ENCODE data around the gene NELFE. TPM values are rescaled to one million over a fixed set of nuclear protein-coding genes. Genes with fewer than 3 reads are reported as not detected.

Gene NELFE
- total and polyA plus RNA-seq, 4 donors: 11.1 to 21.8 (median 13.0) TPM

DNA sequence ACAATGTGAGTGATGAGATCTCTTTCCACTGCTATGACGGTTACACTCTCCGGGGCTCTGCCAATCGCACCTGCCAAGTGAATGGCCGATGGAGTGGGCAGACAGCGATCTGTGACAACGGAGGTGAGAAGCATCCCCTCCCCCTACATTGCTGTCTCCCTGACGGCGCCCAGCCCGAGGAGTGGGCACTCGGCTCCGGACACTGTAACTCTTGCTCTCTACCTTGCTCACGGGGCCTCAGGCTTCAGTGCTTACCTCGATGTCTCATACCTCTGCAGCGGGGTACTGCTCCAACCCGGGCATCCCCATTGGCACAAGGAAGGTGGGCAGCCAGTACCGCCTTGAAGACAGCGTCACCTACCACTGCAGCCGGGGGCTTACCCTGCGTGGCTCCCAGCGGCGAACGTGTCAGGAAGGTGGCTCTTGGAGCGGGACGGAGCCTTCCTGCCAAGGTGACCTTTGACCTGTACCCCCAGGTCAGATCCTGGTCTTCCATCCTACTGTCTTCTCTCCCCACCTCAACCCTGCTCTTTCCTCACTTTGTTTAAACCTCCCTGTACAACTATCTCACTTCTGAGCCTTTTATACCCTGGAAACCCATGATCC lies 11.6 kb downstream of the NELFE start:
- no peak for DNase-seq (ENCODE audit: low spot score)
- H3K9ac ChIP-seq (ENCODE audit: low read depth in 1 of 2, low read length in 2 of 2): peak overlapping the region; percentile 80 to 96
- H3K27me3 ChIP-seq (ENCODE audit: control insufficient read depth in 4 of 4, insufficient read depth in 4 of 4, low read length in 3 of 4): no peaks in the 10 kb centered on the region
- no peaks in the 10 kb centered on the region for H3K9me3 ChIP-seq (ENCODE audit: control insufficient read depth in 4 of 4, low read length in 3 of 4)
- H3K27ac ChIP-seq (ENCODE audit: low read depth in 1 of 2, low read length in 2 of 2): peak overlapping the region; percentile 71 to 93
- H3K4me3 ChIP-seq (ENCODE audit: low read depth in 1 of 3, low read length in 3 of 3): peak overlapping the region; percentile 64 to 97 (median 81)
- H3K36me3 ChIP-seq (ENCODE audit: control insufficient read depth in 4 of 4, insufficient read depth in 3 of 4, low read depth in 1 of 4, low read length in 3 of 4): peaks cover 2 to 58% (median 45%) of the 10 kb centered on the region in 4 donors
- H3K4me1 ChIP-seq (ENCODE audit: control insufficient read depth in 4 of 4, insufficient read depth in 4 of 4, low read length in 3 of 4): peaks cover 7 to 59% (median 34%) of the 10 kb centered on the region in 4 donors
- peak; percentile 60 for TF ChIP-seq NR2F2 (IDR thresholded peaks at IDR 0.05)
- no peak for TF ChIP-seq GABPA (IDR thresholded peaks at IDR 0.05 in 1 of 2, conservative IDR thresholded peaks at IDR 0.05 in 1 of 2)
- TF ChIP-seq RXRA (IDR thresholded peaks at IDR 0.05): peak in 1 of 2 donors; percentile 29
- WGBS: 41% methylated on average over 24 of the region's 24 CpGs

DNA sequence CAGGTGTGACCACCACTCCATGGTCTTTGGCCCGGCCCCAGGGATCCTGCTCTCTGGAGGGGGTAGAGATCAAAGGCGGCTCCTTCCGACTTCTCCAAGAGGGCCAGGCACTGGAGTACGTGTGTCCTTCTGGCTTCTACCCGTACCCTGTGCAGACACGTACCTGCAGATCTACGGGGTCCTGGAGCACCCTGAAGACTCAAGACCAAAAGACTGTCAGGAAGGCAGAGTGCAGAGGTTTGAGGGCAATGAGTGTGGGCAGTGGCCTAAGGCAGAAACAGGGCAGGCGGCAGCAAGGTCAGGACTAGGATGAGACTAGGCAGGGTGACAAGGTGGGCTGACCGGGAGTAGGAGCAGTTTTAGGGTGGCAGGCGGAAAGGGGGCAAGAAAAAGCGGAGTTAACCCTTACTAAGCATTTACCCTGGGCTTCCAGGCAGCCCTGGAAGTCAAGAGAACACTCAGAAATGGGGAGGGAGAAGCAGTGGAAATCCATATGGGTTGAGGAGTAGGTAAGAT lies 12.3 kb downstream of the NELFE start:
- Histone ChIP-seq H3K27ac (ENCODE audit: low read depth in 1 of 2, low read length in 2 of 2) (peak overlapping the region; percentile 71 to 93), H3K4me1 (ENCODE audit: control insufficient read depth in 4 of 4, insufficient read depth in 4 of 4, low read length in 3 of 4) (peaks cover 7 to 59% (median 34%) of the 10 kb centered on the region in 4 donors), H3K4me3 (ENCODE audit: low read depth in 1 of 3, low read length in 3 of 3) (peak overlapping the region; percentile 64 to 97 (median 81)), H3K36me3 (ENCODE audit: control insufficient read depth in 4 of 4, insufficient read depth in 3 of 4, low read depth in 1 of 4, low read length in 3 of 4) (peaks cover 2 to 51% (median 40%) of the 10 kb centered on the region in 4 donors), H3K9me3 (ENCODE audit: control insufficient read depth in 4 of 4, low read length in 3 of 4) (no peaks in the 10 kb centered on the region), H3K9ac (ENCODE audit: low read depth in 1 of 2, low read length in 2 of 2) (peak overlapping the region; percentile 80 to 96), H3K27me3 (ENCODE audit: control insufficient read depth in 4 of 4, insufficient read depth in 4 of 4, low read length in 3 of 4) (no peaks in the 10 kb centered on the region)
- TF ChIP-seq, protein P1, sequence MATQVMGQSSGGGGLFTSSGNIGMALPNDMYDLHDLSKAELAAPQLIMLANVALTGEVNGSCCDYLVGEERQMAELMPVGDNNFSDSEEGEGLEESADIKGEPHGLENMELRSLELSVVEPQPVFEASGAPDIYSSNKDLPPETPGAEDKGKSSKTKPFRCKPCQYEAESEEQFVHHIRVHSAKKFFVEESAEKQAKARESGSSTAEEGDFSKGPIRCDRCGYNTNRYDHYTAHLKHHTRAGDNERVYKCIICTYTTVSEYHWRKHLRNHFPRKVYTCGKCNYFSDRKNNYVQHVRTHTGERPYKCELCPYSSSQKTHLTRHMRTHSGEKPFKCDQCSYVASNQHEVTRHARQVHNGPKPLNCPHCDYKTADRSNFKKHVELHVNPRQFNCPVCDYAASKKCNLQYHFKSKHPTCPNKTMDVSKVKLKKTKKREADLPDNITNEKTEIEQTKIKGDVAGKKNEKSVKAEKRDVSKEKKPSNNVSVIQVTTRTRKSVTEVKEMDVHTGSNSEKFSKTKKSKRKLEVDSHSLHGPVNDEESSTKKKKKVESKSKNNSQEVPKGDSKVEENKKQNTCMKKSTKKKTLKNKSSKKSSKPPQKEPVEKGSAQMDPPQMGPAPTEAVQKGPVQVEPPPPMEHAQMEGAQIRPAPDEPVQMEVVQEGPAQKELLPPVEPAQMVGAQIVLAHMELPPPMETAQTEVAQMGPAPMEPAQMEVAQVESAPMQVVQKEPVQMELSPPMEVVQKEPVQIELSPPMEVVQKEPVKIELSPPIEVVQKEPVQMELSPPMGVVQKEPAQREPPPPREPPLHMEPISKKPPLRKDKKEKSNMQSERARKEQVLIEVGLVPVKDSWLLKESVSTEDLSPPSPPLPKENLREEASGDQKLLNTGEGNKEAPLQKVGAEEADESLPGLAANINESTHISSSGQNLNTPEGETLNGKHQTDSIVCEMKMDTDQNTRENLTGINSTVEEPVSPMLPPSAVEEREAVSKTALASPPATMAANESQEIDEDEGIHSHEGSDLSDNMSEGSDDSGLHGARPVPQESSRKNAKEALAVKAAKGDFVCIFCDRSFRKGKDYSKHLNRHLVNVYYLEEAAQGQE (IDR thresholded peaks at IDR 0.05): no peak
- 32% methylated on average over 11 of the region's 11 CpGs for WGBS
- no peak for DNase-seq (ENCODE audit: low spot score)

DNA sequence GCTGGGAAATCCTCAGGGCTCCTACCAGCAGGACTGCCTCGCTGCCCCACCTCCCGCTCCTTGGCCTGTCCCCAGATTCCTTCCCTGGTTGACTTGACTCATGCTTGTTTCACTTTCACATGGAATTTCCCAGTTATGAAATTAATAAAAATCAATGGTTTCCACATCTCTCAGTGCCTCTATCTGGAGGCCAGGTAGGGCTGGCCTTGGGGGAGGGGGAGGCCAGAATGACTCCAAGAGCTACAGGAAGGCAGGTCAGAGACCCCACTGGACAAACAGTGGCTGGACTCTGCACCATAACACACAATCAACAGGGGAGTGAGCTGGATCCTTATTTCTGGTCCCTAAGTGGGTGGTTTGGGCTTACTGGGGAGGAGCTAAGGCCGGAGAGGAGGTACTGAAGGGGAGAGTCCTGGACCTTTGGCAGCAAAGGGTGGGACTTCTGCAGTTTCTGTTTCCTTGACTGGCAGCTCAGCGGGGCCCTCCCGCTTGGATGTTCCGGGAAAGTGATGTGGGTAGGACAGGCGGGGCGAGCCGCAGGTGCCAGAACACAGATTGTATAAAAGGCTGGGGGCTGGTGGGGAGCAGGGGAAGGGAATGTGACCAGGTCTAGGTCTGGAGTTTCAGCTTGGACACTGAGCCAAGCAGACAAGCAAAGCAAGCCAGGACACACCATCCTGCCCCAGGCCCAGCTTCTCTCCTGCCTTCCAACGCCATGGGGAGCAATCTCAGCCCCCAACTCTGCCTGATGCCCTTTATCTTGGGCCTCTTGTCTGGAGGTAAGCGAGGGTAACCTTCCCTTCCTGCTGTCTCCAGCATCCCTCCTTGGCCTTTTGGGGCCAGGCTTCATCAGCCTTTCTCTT lies 13.0 kb downstream of the NELFE start, which contains the start of gene CFB:
Gene CFB (plus strand): TSS at position 589 of the 863 bp plus-strand sequence. CDS start 127 bp downstream, at position 716.
- peak within 1 kb of the TSS; percentile 78 to 93 for H3K27ac ChIP-seq (ENCODE audit: low read depth in 1 of 2, low read length in 2 of 2)
- H3K9ac ChIP-seq (ENCODE audit: low read depth in 1 of 2, low read length in 2 of 2): peak within 1 kb of the TSS; percentile 80 to 96
- peak; percentile 68 for DNase-seq (ENCODE audit: low spot score)
- peaks cover 2 to 52% (median 36%) of the 10 kb centered on the region in 4 donors for H3K36me3 ChIP-seq (ENCODE audit: control insufficient read depth in 4 of 4, insufficient read depth in 3 of 4, low read depth in 1 of 4, low read length in 3 of 4)
- H3K4me3 ChIP-seq (ENCODE audit: low read depth in 1 of 3, low read length in 3 of 3): peak within 1 kb of the TSS; percentile 64 to 97 (median 81)
- WGBS: 15% methylated on average over 11 of the region's 11 CpGs
- H3K27me3 ChIP-seq (ENCODE audit: control insufficient read depth in 4 of 4, insufficient read depth in 4 of 4, low read length in 3 of 4): no peaks in the 10 kb centered on the region
- no peaks in the 10 kb centered on the region for H3K9me3 ChIP-seq (ENCODE audit: control insufficient read depth in 4 of 4, low read length in 3 of 4)
- peaks cover 7 to 59% (median 34%) of the 10 kb centered on the region in 4 donors for H3K4me1 ChIP-seq (ENCODE audit: control insufficient read depth in 4 of 4, insufficient read depth in 4 of 4, low read length in 3 of 4)
- TF ChIP-seq TAF1 (conservative IDR thresholded peaks at IDR 0.05) (peak; percentile 94), SP1 (IDR thresholded peaks at IDR 0.05) (peak; percentile 100), EGR1 (IDR thresholded peaks at IDR 0.05; ENCODE audit: low read depth in 2 of 2) (peak; percentile 79 to 87), JUND (IDR thresholded peaks at IDR 0.05) (peak; percentile 89 to 90), FOXA1 (IDR thresholded peaks at IDR 0.05) (peak; percentile 94), GABPA (IDR thresholded peaks at IDR 0.05 in 1 of 2, conservative IDR thresholded peaks at IDR 0.05 in 1 of 2) (peak; percentile 34 to 82), FOXA2 (IDR thresholded peaks at IDR 0.05) (peak; percentile 90), HNF4G (IDR thresholded peaks at IDR 0.05) (peak; percentile 99)
- TF ChIP-seq, protein P2, sequence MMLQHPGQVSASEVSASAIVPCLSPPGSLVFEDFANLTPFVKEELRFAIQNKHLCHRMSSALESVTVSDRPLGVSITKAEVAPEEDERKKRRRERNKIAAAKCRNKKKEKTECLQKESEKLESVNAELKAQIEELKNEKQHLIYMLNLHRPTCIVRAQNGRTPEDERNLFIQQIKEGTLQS (IDR thresholded peaks at IDR 0.05): peak; percentile 82
- TF ChIP-seq, protein P1 (IDR thresholded peaks at IDR 0.05): peak; percentile 90
- TF ChIP-seq, protein P3, sequence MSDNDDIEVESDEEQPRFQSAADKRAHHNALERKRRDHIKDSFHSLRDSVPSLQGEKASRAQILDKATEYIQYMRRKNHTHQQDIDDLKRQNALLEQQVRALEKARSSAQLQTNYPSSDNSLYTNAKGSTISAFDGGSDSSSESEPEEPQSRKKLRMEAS (IDR thresholded peaks at IDR 0.05): peak; percentile 94
- TF ChIP-seq, protein P4, sequence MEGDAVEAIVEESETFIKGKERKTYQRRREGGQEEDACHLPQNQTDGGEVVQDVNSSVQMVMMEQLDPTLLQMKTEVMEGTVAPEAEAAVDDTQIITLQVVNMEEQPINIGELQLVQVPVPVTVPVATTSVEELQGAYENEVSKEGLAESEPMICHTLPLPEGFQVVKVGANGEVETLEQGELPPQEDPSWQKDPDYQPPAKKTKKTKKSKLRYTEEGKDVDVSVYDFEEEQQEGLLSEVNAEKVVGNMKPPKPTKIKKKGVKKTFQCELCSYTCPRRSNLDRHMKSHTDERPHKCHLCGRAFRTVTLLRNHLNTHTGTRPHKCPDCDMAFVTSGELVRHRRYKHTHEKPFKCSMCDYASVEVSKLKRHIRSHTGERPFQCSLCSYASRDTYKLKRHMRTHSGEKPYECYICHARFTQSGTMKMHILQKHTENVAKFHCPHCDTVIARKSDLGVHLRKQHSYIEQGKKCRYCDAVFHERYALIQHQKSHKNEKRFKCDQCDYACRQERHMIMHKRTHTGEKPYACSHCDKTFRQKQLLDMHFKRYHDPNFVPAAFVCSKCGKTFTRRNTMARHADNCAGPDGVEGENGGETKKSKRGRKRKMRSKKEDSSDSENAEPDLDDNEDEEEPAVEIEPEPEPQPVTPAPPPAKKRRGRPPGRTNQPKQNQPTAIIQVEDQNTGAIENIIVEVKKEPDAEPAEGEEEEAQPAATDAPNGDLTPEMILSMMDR (IDR thresholded peaks at IDR 0.05; ENCODE audit: low read depth, low read length, missing input control): no peak
